Breast epithelium (tissue), 3 donors: ENCODE measurements around the gene TTC7B.

Experiments used
- CTCF ChIP-seq, 3 donors: fragments of 450-650 bp; IDR thresholded peaks; one replicate each; pipeline ENCODE4 v1.5.1; 2016 to 2017; ENCODE audit warnings: antibody characterized with exemption in 3 of 3, mild to moderate bottlenecking in 3 of 3, moderate library complexity in 3 of 3
- POLR2A ChIP-seq: fragments of 450-650 bp; IDR thresholded peaks from one replicate; pipeline ENCODE4 v1.6.1; 2016; ENCODE audit warnings: antibody characterized with exemption, mild to moderate bottlenecking, moderate library complexity

DNA sequence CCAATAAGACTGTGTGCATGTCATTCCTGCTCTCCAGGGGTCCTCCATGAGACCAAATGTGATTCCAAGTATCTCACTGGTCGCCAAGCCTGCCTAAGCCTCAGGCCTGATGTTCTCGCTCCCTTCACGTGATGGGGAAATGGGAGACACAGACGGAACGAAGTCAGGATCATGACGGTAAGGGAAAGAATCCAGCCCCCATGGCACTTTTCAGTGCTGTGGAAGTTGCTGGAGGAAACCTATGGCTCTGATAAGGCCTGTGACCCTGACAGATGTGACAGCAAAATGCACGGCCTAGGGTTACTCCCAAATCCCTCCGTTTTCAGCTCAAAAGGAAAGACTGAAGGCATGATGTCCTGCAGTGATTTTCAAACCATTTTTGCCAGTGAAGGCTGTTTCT lies 234.5 kb downstream of the TTC7B start:
- TF ChIP-seq CTCF (IDR thresholded peaks at IDR 0.05) (no peak), POLR2A (no peak)
